GM18858 (cell line): ENCODE results near the gene SEC22B.
"Not testable (repeated sequence)": the region's sequence is repeated elsewhere in the genome, so short reads cannot be mapped to it uniquely, and the experiment has no call there.

Experiments used
- ATAC-seq: cut with Tn5 transposase; IDR thresholded peaks from one replicate; pipeline ENCODE4 v1.9.1; 2021; ENCODE audit not compliant: unreplicated experiment

The SEC22B gene

GRCh38 chr1:120176092-120176855 is at the start of gene SEC22B:
TSS of gene SEC22B (minus strand) at chr1:120176520. CDS start at chr1:120176381, 139 bp downstream.
- peak; percentile 97 for ATAC-seq

- not testable (repeated sequence) for ATAC-seq
These were observed 41.6 kb upstream of the SEC22B start for GRCh38 chr1:120217933-120218332.

GRCh38 chr1:120217175-120217929 is 41.0 kb upstream of the SEC22B start:
- ATAC-seq, result not testable (repeated sequence)

- not testable (repeated sequence) for ATAC-seq
These were observed 37.3 kb upstream of the SEC22B start for GRCh38 chr1:120213606-120214005.

- not testable (repeated sequence) for ATAC-seq
These were observed 34.4 kb upstream of the SEC22B start for GRCh38 chr1:120210754-120211153.

- not testable (repeated sequence) for ATAC-seq
These were observed 20.8 kb upstream of the SEC22B start for GRCh38 chr1:120196863-120197775.

GRCh38 chr1:120188626-120189025 is 12.3 kb upstream of the SEC22B start:
- not testable (repeated sequence) for ATAC-seq

GRCh38 chr1:120182176-120182707 is 5.9 kb upstream of the SEC22B start:
- ATAC-seq, result not testable (repeated sequence)

- ATAC-seq, result not testable (repeated sequence)
These were observed 3.7 kb upstream of the SEC22B start for GRCh38 chr1:120179811-120180690.

- ATAC-seq, result no peak
These were observed 2.8 kb upstream of the SEC22B start for GRCh38 chr1:120178799-120179756.

GRCh38 chr1:120178058-120178457 is 1.7 kb upstream of the SEC22B start:
- not testable (repeated sequence) for ATAC-seq

- not testable (repeated sequence) for ATAC-seq
These were observed 632 bp downstream of the SEC22B start for GRCh38 chr1:120175688-120176087.

GRCh38 chr1:120164761-120165160 is 11.6 kb downstream of the SEC22B start:
- not testable (repeated sequence) for ATAC-seq

- ATAC-seq, result not testable (repeated sequence)
These were observed 14.3 kb downstream of the SEC22B start for GRCh38 chr1:120162015-120162414.

GRCh38 chr1:120158495-120158894 is 17.8 kb downstream of the SEC22B start:
- not testable (repeated sequence) for ATAC-seq

- not testable (repeated sequence) for ATAC-seq
These were observed 18.2 kb downstream of the SEC22B start for GRCh38 chr1:120158086-120158485.

- ATAC-seq, result not testable (repeated sequence)
These were observed 26.0 kb downstream of the SEC22B start for GRCh38 chr1:120150138-120150822.
